Kidney (tissue), 14 donors: ENCODE measurements around the gene ZNF440. TPM values are rescaled to one million over a fixed set of nuclear protein-coding genes. Genes with fewer than 3 reads are reported as not detected.

Experiments
- DNase-seq, 5 donors: peaks; one replicate each; pipeline ENCODE4 v3.0.0-alpha.2; 2013 to 2020
- FAIRE-seq: peaks from 2 replicates; lab custom pipeline; 2012; peaks lifted over from hg19 to GRCh38; lab: Jason Lieb, UNC
- H3K27ac ChIP-seq, 2 donors: one replicate each; pipeline ENCODE4 v1.7.0; 2013; ENCODE audit warnings: low read depth in 2 of 2, low read length in 2 of 2, inconsistent platforms in 1 of 2
- H3K27me3 ChIP-seq: one replicate; pipeline ENCODE4 v1.7.1; 2013; ENCODE audit warnings: low read length, inconsistent platforms; ENCODE audit not compliant: control insufficient read depth, insufficient read depth
- H3K36me3 ChIP-seq, 3 donors: one replicate each; pipeline versions ENCODE4 v1.7.0 to v1.7.1; 2013; ENCODE audit warnings: low read length in 3 of 3, control low read depth in 1 of 3, inconsistent platforms in 1 of 3; ENCODE audit not compliant: insufficient read depth in 3 of 3, control insufficient read depth in 2 of 3
- H3K4me1 ChIP-seq, 3 donors: one replicate each; pipeline versions ENCODE4 v1.7.0 to v1.7.1; 2013; ENCODE audit warnings: low read length in 3 of 3, inconsistent platforms in 1 of 3, low read depth in 1 of 3; ENCODE audit not compliant: control insufficient read depth in 2 of 3, insufficient read depth in 2 of 3
- H3K4me3 ChIP-seq, 3 donors: one replicate each; pipeline versions ENCODE4 v1.7.0 to v1.8.1; 2013; ENCODE audit warnings: low read length in 3 of 3, control low read depth in 1 of 3, inconsistent platforms in 1 of 3
- H3K9ac ChIP-seq, 3 donors: one replicate each; pipeline versions ENCODE4 v1.7.0 to v1.7.1; 2013; ENCODE audit warnings: low read length in 3 of 3, control low read depth in 1 of 3, inconsistent platforms in 1 of 3
- H3K9me3 ChIP-seq, 3 donors: one replicate each; pipeline versions ENCODE4 v1.7.0 to v1.7.1; 2013; ENCODE audit warnings: low read length in 3 of 3, control low read depth in 1 of 3, inconsistent platforms in 1 of 3; ENCODE audit not compliant: control insufficient read depth in 2 of 3, insufficient read depth in 1 of 3
- intact Hi-C: fragments of 100-400 bp; cut with DNase I; formaldehyde crosslinking; loops from one replicate; pipeline ENCODE4 v1.11.1; 2022
- polyA plus RNA-seq: library from polyadenylated mRNA; stranded (reverse); fragments of 350-450 nt; fragmentation: Illumina TruSeq; extraction: RNeasy Lipid Tissue Mini Kit (QIAGEN cat#74804); gene quantifications from one replicate; pipeline ENCODE4 v1.2.3, GENCODE V29; 2014; ENCODE audit warnings: low read depth, low replicate concordance; ENCODE audit not compliant: insufficient read depth
- total RNA-seq: library from RNA; stranded (reverse); fragmentation: NEBNext Ultra II Directional; extraction: Animal tissue kit (Norgen Biotek cat#: 25700); gene quantifications from one replicate; pipeline ENCODE4 v1.2.1, GENCODE V29; 2021
- TF ChIP-seq, protein P1 (sequence below): IDR thresholded peaks from 3 replicates; pipeline ENCODE4 v1.5.1; 2012; ENCODE audit warnings: mild to moderate bottlenecking, moderate library complexity, borderline replicate concordance; ENCODE audit not compliant: insufficient read depth; ENCODE audit errors: extremely low read depth
- donor health status: control.
- donor health status: control.
- donor health status: control.
- donor health status: control.
- donor health status: control.
- donor health status: DM: yes; HTN: yes; CAD: no.
- donor health status: Normal renal cell carcinoma (clear cell type).

Gene ZNF440
- total and polyA plus RNA-seq, 2 donors from 2014 or later: 3.0 to 21.0 TPM

- no peaks in the 10 kb centered on the region for H3K36me3 ChIP-seq
- no peak overlapping the region for H3K4me3 ChIP-seq
- H3K27me3 ChIP-seq: no peaks in the 10 kb centered on the region
- TF ChIP-seq, protein P1, sequence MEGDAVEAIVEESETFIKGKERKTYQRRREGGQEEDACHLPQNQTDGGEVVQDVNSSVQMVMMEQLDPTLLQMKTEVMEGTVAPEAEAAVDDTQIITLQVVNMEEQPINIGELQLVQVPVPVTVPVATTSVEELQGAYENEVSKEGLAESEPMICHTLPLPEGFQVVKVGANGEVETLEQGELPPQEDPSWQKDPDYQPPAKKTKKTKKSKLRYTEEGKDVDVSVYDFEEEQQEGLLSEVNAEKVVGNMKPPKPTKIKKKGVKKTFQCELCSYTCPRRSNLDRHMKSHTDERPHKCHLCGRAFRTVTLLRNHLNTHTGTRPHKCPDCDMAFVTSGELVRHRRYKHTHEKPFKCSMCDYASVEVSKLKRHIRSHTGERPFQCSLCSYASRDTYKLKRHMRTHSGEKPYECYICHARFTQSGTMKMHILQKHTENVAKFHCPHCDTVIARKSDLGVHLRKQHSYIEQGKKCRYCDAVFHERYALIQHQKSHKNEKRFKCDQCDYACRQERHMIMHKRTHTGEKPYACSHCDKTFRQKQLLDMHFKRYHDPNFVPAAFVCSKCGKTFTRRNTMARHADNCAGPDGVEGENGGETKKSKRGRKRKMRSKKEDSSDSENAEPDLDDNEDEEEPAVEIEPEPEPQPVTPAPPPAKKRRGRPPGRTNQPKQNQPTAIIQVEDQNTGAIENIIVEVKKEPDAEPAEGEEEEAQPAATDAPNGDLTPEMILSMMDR: no peak
- DNase-seq (no peak), FAIRE-seq (no peak)
- peaks cover 0 to 5% (median 0%) of the 10 kb centered on the region in 3 donors for H3K4me1 ChIP-seq
- H3K9me3 ChIP-seq: no peaks in the 10 kb centered on the region
- H3K27ac ChIP-seq: no peak overlapping the region
- H3K9ac ChIP-seq: no peak overlapping the region
- intact Hi-C loops: no loop called here
Measured at GRCh38 chr19:11882606-11883005, 68.5 kb downstream of the ZNF440 start.

Other genes with a start within 250 kb of the ZNF440 start
- gene ACP5, start 236.6 kb upstream of the ZNF440 start, total RNA-seq: 13.8 TPM
- gene ACP5, start 236.6 kb upstream of the ZNF440 start, polyA plus RNA-seq: 93.3 TPM
- 20.8 TPM for gene ZNF627, start 216.8 kb upstream of the ZNF440 start, total RNA-seq
- gene ZNF627, start 216.8 kb upstream of the ZNF440 start, polyA plus RNA-seq: 8.4 TPM
- gene ZNF823, start 75.3 kb upstream of the ZNF440 start, total RNA-seq: 12.5 TPM
- 5.6 TPM for gene ZNF823, start 75.3 kb upstream of the ZNF440 start, polyA plus RNA-seq
- gene ZNF441, start 47.3 kb upstream of the ZNF440 start, total RNA-seq: 19.3 TPM
- gene ZNF441, start 47.3 kb upstream of the ZNF440 start, polyA plus RNA-seq: 4.4 TPM
- 2.5 TPM for gene ZNF491, start 15.8 kb upstream of the ZNF440 start, total RNA-seq
- 1.1 TPM for gene ZNF491, start 15.8 kb upstream of the ZNF440 start, polyA plus RNA-seq
- gene ZNF439, start 34.5 kb downstream of the ZNF440 start, total RNA-seq: 13.2 TPM
- 4.5 TPM for gene ZNF439, start 34.5 kb downstream of the ZNF440 start, polyA plus RNA-seq
- gene ZNF69, start 73.5 kb downstream of the ZNF440 start, total RNA-seq: 16.4 TPM
- gene ZNF69, start 73.5 kb downstream of the ZNF440 start, polyA plus RNA-seq: 7.8 TPM
- gene ZNF700, start 110.8 kb downstream of the ZNF440 start, total RNA-seq: 20.9 TPM
- gene ZNF700, start 110.8 kb downstream of the ZNF440 start, polyA plus RNA-seq: 7.2 TPM
- 9.8 TPM for gene ZNF763, start 150.8 kb downstream of the ZNF440 start, total RNA-seq
- gene ZNF763, start 150.8 kb downstream of the ZNF440 start, polyA plus RNA-seq: 4.6 TPM
- 13.6 TPM for gene ZNF433, start 221.4 kb downstream of the ZNF440 start, total RNA-seq
- 10.5 TPM for gene ZNF433, start 221.4 kb downstream of the ZNF440 start, polyA plus RNA-seq
- 0.60 TPM for gene ZNF878, start 238.7 kb downstream of the ZNF440 start, total RNA-seq
- 0.67 TPM for gene ZNF878, start 238.7 kb downstream of the ZNF440 start, polyA plus RNA-seq